Pancreas (tissue), 10 donors: Measurements from ENCODE around the gene TMEM235. TPM values are rescaled to one million over a fixed set of nuclear protein-coding genes. Genes with fewer than 3 reads are reported as not detected.

Experiments used
- ATAC-seq, 4 donors: fragments of 200-7000 bp; cut with Tn5 transposase; one replicate each; pipeline versions ENCODE4 v1.8.0 to v1.9.1; 2020; ENCODE audit warnings: mild to moderate bottlenecking in 4 of 4, moderate library complexity in 4 of 4
- DNase-seq, 6 donors: peaks; one replicate each; pipeline ENCODE4 v3.0.0-alpha.2; 2020
- FAIRE-seq: peaks from 2 replicates; lab custom pipeline; 2012; peaks lifted over from hg19 to GRCh38; lab: Jason Lieb, UNC
- H3K27ac ChIP-seq, 4 donors: fragments of 200-600 bp; sonication (generic); 1 replicate in 3 of 4; 2 replicates in 1 of 4; pipeline versions ENCODE4 v1.5.0 to v1.8.0; 2020
- H3K27me3 ChIP-seq, 4 donors: fragments of 200-600 bp; one replicate each; pipeline ENCODE4 v1.8.0; 2021
- H3K36me3 ChIP-seq, 3 donors: fragments of 200-600 bp; sonication (generic) in 1 of 3; one replicate each; pipeline versions ENCODE4 v1.5.0 to v1.8.0; 2020 to 2021
- H3K4me1 ChIP-seq, 3 donors: fragments of 200-600 bp; one replicate each; pipeline ENCODE4 v1.8.0; 2021
- H3K4me3 ChIP-seq, 4 donors: fragments of 200-600 bp; sonication (generic) in 2 of 4; one replicate each; pipeline versions ENCODE4 v1.5.0 to v1.8.0; 2020 to 2021
- H3K9me3 ChIP-seq, 4 donors: fragments of 200-600 bp; one replicate each; pipeline ENCODE4 v1.8.0; 2021
- WGBS, 2 donors: extraction: QIAGEN DNeasy Blood & Tissue Kit; methylation state at CpG; one replicate each; pipeline ENCODE4 v1.1.7; 2013; 5-methylcytosine and 5-hydroxymethylcytosine counted together
- intact Hi-C, 3 donors: fragments of 100-400 bp; cut with DNase I; formaldehyde crosslinking; loops; one replicate each; pipeline versions ENCODE4 v1.11.1 to v1.14.2; 2022
- polyA plus RNA-seq, 2 donors: library from polyadenylated mRNA; stranded (reverse); fragments of 200-250 nt; gene quantifications; one replicate each; pipeline ENCODE4 v1.2.3, GENCODE V29; 2013
- total RNA-seq, 6 donors: library from RNA; stranded (reverse); fragmentation: NEBNext Ultra II Directional in 4 of 6; extraction: Animal tissue kit (Norgen Biotek cat#: 25700) in 4 of 6; gene quantifications; one replicate each; pipeline versions ENCODE4 v1.2.1 to v1.2.4, GENCODE V29; 2021 to 2023
- TF ChIP-seq, protein P1 (sequence below), 4 donors: fragments of 200-600 bp; sonication (generic) in 3 of 4; IDR thresholded peaks; one replicate each; pipeline versions ENCODE4 v1.5.0 to v1.8.0; 2021; ENCODE audit warnings: antibody characterized with exemption in 4 of 4
- donor health status: healthy with polysubstance abuse.
- donor health status: DM: no; HTN: no; CAD: no; lungs with moderate emphysema.
- donor health status: DM: no; HTN: no; CAD: no.
- donor health status: control.
- donor health status: control.
- donor health status: Bipolar disorder and iron deficiency.
- donor health status: DM: yes; HTN: yes; CAD: no.
- donor health status: DM: no; HTN: no; CAD: no.
- donor health status: DM: no; HTN: no; CAD: no.
- donor health status: DM: yes; HTN: yes; CAD: no.

TMEM235 gene
- total RNA-seq = not detected
- polyA plus RNA-seq = under 1 TPM; 0.05 to 0.11 TPM

- H3K4me1 ChIP-seq = no peaks in the 10 kb centered on the region
- ATAC-seq (no peak), DNase-seq (peak in 2 of 6 donors; percentile 24 to 70), FAIRE-seq (no peak)
- no peak within 1 kb of the TSS for H3K4me3 ChIP-seq
- WGBS, 2 donors = 20 to 28% methylated on average over 33 to 52 of the region's 52 CpGs
- peaks cover 0 to 19% (median 0%) of the 10 kb centered on the region in 4 donors for H3K27me3 ChIP-seq
- no peaks in the 10 kb centered on the region for H3K36me3 ChIP-seq
- intact Hi-C loops = no loop called here
- no peaks in the 10 kb centered on the region for H3K9me3 ChIP-seq
- no peak within 1 kb of the TSS for H3K27ac ChIP-seq
- TF ChIP-seq, protein P1, sequence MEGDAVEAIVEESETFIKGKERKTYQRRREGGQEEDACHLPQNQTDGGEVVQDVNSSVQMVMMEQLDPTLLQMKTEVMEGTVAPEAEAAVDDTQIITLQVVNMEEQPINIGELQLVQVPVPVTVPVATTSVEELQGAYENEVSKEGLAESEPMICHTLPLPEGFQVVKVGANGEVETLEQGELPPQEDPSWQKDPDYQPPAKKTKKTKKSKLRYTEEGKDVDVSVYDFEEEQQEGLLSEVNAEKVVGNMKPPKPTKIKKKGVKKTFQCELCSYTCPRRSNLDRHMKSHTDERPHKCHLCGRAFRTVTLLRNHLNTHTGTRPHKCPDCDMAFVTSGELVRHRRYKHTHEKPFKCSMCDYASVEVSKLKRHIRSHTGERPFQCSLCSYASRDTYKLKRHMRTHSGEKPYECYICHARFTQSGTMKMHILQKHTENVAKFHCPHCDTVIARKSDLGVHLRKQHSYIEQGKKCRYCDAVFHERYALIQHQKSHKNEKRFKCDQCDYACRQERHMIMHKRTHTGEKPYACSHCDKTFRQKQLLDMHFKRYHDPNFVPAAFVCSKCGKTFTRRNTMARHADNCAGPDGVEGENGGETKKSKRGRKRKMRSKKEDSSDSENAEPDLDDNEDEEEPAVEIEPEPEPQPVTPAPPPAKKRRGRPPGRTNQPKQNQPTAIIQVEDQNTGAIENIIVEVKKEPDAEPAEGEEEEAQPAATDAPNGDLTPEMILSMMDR (IDR thresholded peaks at IDR 0.05) = no peak
Observed at GRCh38 chr17:78230996-78231935, at the start of gene TMEM235. Gene TMEM235 (plus strand): TSS chr17:78231631. CDS start chr17:78232024, 393 bp downstream.

- ATAC-seq = peak in 3 of 4 donors; percentile 12 to 36 (median 35)
- no peaks in the 10 kb centered on the region for H3K27me3 ChIP-seq
- H3K4me3 ChIP-seq = no peak overlapping the region
- TF ChIP-seq, protein P1 (IDR thresholded peaks at IDR 0.05) = no peak
- no peaks in the 10 kb centered on the region for H3K36me3 ChIP-seq
- intact Hi-C loops = no loop called here
- FAIRE-seq = no peak
- H3K27ac ChIP-seq = peak overlapping the region; percentile 40 to 64 (median 50)
- no peaks in the 10 kb centered on the region for H3K9me3 ChIP-seq
- 45 to 48% methylated on average over 13 of the region's 13 CpGs for WGBS, 2 donors
- H3K4me1 ChIP-seq = peaks cover 32 to 37% (median 33%) of the 10 kb centered on the region in 3 donors
- DNase-seq = peak; percentile 66 to 85 (median 75)
Observed at GRCh38 chr17:78182504-78182903, 48.9 kb upstream of the TMEM235 start.

- DNase-seq = no peak
- no peak for FAIRE-seq
- Histone ChIP-seq H3K4me1 (peaks cover 32 to 37% (median 32%) of the 10 kb centered on the region in 3 donors), H3K27ac (peak overlapping the region; percentile 47 to 81 (median 68)), H3K9me3 (no peaks in the 10 kb centered on the region), H3K36me3 (no peaks in the 10 kb centered on the region), H3K27me3 (no peaks in the 10 kb centered on the region), H3K4me3 (no peak overlapping the region)
- intact Hi-C loops = no loop called here
- no peak for ATAC-seq
- 54 to 69% methylated on average over 12 of the region's 12 CpGs for WGBS, 2 donors
- TF ChIP-seq, protein P1 (IDR thresholded peaks at IDR 0.05) = no peak
Observed at GRCh38 chr17:78183916-78184315, 47.5 kb upstream of the TMEM235 start.

GRCh38 chr17:78184351-78184750 lies 47.1 kb upstream of the TMEM235 start:
- Histone ChIP-seq H3K27me3 (no peaks in the 10 kb centered on the region), H3K36me3 (no peaks in the 10 kb centered on the region), H3K4me1 (peaks cover 32 to 37% (median 32%) of the 10 kb centered on the region in 3 donors), H3K4me3 (no peak overlapping the region), H3K27ac (peak overlapping the region; percentile 47 to 81 (median 68)), H3K9me3 (no peaks in the 10 kb centered on the region)
- ATAC-seq = no peak
- intact Hi-C loops = no loop called here
- 17 to 20% methylated on average over 10 of the region's 10 CpGs for WGBS, 2 donors
- FAIRE-seq = no peak
- peak in 3 of 6 donors; percentile 62 to 67 (median 67) for DNase-seq
- TF ChIP-seq, protein P1 (IDR thresholded peaks at IDR 0.05) = no peak
